Fibroblast of the aortic adventitia (primary cell): Measurements from ENCODE around the gene MYH10. TPM values are rescaled to one million over a fixed set of nuclear protein-coding genes. Genes with fewer than 3 reads are reported as not detected.

Experiments used
- DNase-seq: peaks from one replicate; pipeline ENCODE4 v3.0.0-alpha.2; 2010; ENCODE audit warnings: low read depth
- H3K4me3 ChIP-seq: 2 replicates; pipeline ENCODE4 v1.5.1; 2011; ENCODE audit warnings: low read depth, mild to moderate bottlenecking, control low read depth, low read length, moderate library complexity
- total RNA-seq: library from RNA; depleted of rRNA; stranded (reverse); fragments of >200 nt; gene quantifications from 2 replicates; pipeline ENCODE4 v1.2.3, GENCODE V29; 2012; ENCODE audit warnings: low replicate concordance
- TF ChIP-seq, protein P1 (sequence below): IDR thresholded peaks from 2 replicates; pipeline ENCODE4 v1.5.1; 2011; ENCODE audit warnings: mild to moderate bottlenecking, low read length, control low read depth, inconsistent platforms; ENCODE audit not compliant: insufficient read depth

MYH10 gene
- total RNA-seq, 1 donor = 85.7 TPM

DNA sequence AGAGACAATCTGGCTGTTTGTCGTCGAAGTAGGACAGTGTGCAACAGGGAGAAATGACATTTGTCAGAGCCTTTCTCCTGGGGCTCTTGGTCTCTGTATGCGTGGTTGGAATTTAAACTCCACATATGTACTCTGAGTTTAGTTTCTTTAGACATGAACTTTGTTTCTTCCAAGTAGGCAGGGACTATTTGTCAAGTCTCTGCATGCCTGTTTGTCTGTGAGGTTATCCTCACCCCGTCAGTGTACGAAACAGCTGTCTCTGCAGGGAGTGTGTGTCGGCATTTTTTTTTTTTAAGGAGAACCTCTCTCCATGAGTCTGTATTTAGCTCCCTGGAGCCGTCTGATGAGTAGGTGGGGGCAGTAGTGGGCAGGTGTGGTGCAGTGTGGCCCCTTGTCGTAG lies 165.2 kb downstream of the MYH10 start:
- TF ChIP-seq, protein P1, sequence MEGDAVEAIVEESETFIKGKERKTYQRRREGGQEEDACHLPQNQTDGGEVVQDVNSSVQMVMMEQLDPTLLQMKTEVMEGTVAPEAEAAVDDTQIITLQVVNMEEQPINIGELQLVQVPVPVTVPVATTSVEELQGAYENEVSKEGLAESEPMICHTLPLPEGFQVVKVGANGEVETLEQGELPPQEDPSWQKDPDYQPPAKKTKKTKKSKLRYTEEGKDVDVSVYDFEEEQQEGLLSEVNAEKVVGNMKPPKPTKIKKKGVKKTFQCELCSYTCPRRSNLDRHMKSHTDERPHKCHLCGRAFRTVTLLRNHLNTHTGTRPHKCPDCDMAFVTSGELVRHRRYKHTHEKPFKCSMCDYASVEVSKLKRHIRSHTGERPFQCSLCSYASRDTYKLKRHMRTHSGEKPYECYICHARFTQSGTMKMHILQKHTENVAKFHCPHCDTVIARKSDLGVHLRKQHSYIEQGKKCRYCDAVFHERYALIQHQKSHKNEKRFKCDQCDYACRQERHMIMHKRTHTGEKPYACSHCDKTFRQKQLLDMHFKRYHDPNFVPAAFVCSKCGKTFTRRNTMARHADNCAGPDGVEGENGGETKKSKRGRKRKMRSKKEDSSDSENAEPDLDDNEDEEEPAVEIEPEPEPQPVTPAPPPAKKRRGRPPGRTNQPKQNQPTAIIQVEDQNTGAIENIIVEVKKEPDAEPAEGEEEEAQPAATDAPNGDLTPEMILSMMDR = no peak
- DNase-seq = no peak

DNA sequence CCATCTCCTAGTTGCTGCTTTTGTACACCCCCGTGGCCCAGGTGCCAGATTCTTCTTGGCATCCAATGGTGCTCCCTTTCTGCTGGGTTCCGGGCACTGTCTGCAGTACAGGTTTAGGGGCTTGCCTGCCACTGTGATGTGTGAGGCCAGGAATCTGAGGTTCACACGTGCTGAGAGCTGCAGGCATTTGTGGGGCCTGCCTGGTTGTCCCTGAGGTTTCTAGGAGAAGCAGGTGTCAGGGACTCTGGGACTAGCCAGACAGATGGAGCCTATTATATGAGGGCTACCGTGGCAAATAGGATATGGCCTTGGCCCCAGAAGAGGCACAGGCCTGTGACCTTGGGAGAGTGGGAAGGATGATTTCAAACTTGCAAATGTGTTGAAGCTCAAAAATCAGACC lies 165.6 kb downstream of the MYH10 start:
- no peak overlapping the region for H3K4me3 ChIP-seq
- DNase-seq = no peak
- TF ChIP-seq, protein P1 = no peak

More for the DNA sequence above, 165.2 kb downstream of the MYH10 start:
- no peak overlapping the region for H3K4me3 ChIP-seq

DNA sequence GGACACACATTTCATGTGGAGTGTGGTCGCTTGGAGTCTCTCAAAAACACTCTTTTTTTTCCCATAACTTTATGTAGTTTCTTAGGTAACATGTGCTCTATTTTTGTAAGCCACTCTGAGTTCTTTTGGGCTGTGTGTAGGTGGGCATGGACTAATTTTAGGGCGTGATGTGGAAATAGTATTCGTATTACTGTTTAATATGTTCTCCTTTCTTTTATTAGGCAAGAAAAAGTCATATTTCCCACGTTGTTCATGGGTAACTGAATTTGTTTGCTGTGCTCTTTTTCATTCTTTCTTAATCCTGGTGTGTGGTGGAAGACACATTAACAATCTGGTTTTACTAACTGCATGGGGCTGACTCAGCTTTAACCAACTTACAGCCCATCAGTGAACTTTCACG lies 167.4 kb downstream of the MYH10 start:
- DNase-seq = no peak
- TF ChIP-seq, protein P1 = no peak
- H3K4me3 ChIP-seq = no peak overlapping the region

DNA sequence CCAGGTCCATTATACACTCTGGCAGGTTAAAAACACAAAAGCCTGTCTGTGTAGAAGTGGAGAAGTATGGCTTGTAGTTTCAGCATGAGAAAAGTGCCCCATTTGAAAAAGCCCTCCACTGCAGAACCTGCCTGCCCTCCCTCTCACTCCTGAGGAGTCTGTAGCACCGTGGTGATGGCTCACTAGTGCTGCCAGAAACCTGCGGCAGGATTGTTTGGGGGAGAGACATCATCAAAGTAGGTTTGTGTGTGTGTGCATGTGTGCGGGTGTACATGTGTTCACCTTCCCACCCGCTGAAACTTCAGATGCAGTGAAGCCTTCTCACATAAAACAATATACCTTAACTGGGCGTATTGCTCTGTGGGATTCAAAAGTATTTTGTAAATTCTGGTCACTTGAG lies 168.0 kb downstream of the MYH10 start:
- DNase-seq = no peak
- TF ChIP-seq, protein P1 = no peak
- no peak overlapping the region for H3K4me3 ChIP-seq

DNA sequence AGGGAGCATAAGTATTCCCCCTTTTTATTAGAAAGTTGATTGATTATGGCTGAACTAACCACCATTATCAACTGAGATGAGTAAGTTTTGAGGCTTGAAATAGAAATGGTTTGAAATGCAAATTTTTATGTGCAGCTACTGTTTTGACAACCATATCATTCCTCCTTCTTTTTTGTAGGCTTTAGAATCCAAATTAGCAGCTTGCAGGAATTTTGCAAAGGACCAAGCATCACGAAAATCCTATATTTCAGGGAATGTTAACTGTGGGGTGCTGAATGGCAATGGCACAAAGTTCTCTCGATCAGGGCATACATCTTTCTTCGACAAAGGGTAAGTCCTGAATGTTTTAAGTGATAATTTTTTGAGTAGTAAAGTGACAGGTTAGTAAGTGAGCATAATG lies 170.7 kb downstream of the MYH10 start:
- TF ChIP-seq, protein P1 = no peak
- no peak for DNase-seq
- H3K4me3 ChIP-seq = no peak overlapping the region

DNA sequence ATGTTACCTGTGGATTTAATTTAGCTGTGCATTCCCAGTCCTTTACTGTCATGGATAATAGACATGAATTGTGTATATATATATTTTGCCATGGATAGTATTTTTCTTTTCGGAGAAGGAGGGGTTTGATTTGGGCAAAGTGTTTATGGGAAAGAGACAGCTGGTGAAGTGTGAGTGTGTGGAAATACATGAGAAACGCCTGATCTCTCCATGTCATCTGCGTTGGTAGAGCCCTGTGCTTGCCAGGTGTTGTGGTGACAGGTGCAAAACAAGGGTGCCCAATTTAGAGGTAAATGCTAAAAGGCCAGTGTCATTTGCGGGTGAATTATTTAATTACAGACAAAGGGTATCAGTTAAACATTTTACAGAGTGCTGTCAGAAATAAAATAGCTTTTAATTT lies 171.4 kb downstream of the MYH10 start:
- H3K4me3 ChIP-seq = no peak overlapping the region

DNA sequence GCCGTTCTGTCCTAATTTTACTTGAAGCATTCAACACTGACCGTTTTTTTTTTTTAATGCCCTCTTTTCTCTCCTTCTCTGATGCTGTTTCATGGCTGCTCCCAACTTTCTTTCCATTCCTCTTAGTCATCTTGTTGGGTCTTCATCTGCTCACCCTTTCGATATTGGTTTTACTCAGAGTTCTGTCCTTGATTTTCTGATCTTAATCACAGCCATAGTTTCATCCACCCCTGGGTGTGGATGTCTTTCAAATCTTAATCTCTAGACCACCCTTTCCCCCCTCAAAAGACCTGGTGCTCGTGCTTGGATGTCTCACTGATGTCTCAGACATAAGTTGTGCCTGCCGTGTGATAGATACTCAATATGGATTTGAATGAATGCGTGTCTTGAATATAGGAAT lies 172.4 kb downstream of the MYH10 start:
- TF ChIP-seq, protein P1 = no peak

More for the DNA sequence above, 171.4 kb downstream of the MYH10 start:
- TF ChIP-seq, protein P1 = no peak
- DNase-seq = no peak

More for the DNA sequence above, 172.4 kb downstream of the MYH10 start:
- no peak overlapping the region for H3K4me3 ChIP-seq
- DNase-seq = no peak
